Activated CD8-positive, alpha-beta memory T cell treated with anti-CD3 and anti-CD28 coated beads, Interleukin-2, amount 50 U/mL, for 24 hours (primary cell): ENCODE measurements around the gene HS3ST4.

Experiments
- DNase-seq: peaks from one replicate; pipeline ENCODE4 v3.0.0-alpha.2; 2020; ENCODE audit errors: extremely low read depth

Gene HS3ST4

GRCh38 chr16:25894093-25894492 is 202.3 kb downstream of the HS3ST4 start:
- DNase-seq, result no peak

- no peak for DNase-seq
These were observed 203.6 kb downstream of the HS3ST4 start for GRCh38 chr16:25895380-25895779.

- DNase-seq, result no peak
These were observed 204.7 kb downstream of the HS3ST4 start for GRCh38 chr16:25896411-25896810.

- DNase-seq, result no peak
These were observed 205.9 kb downstream of the HS3ST4 start for GRCh38 chr16:25897702-25898101.

GRCh38 chr16:25905810-25906209 is 214.1 kb downstream of the HS3ST4 start:
- DNase-seq, result no peak

- no peak for DNase-seq
These were observed 219.2 kb downstream of the HS3ST4 start for GRCh38 chr16:25910971-25911370.

- DNase-seq, result no peak
These were observed 220.6 kb downstream of the HS3ST4 start for GRCh38 chr16:25912321-25912720.

GRCh38 chr16:25914357-25914962 is 222.7 kb downstream of the HS3ST4 start:
- DNase-seq, result no peak

GRCh38 chr16:25916037-25916436 is 224.3 kb downstream of the HS3ST4 start:
- DNase-seq, result no peak

GRCh38 chr16:25922438-25922837 is 230.7 kb downstream of the HS3ST4 start:
- DNase-seq, result no peak

GRCh38 chr16:25925421-25925820 is 233.7 kb downstream of the HS3ST4 start:
- DNase-seq, result no peak

GRCh38 chr16:25931473-25932035 is 239.8 kb downstream of the HS3ST4 start:
- no peak for DNase-seq

- no peak for DNase-seq
These were observed 250.2 kb downstream of the HS3ST4 start for GRCh38 chr16:25941800-25942499.

- no peak for DNase-seq
These were observed 259.0 kb downstream of the HS3ST4 start for GRCh38 chr16:25950586-25951281.

GRCh38 chr16:25951999-25952398 is 260.2 kb downstream of the HS3ST4 start:
- no peak for DNase-seq

GRCh38 chr16:25952983-25953382 is 261.2 kb downstream of the HS3ST4 start:
- DNase-seq, result no peak

GRCh38 chr16:25957707-25958106 is 265.9 kb downstream of the HS3ST4 start:
- no peak for DNase-seq

GRCh38 chr16:25959221-25959620 is 267.5 kb downstream of the HS3ST4 start:
- no peak for DNase-seq

GRCh38 chr16:25966172-25967097 is 274.7 kb downstream of the HS3ST4 start:
- no peak for DNase-seq

- DNase-seq, result no peak
These were observed 285.4 kb downstream of the HS3ST4 start for GRCh38 chr16:25977121-25977520.

- no peak for DNase-seq
These were observed 286.5 kb downstream of the HS3ST4 start for GRCh38 chr16:25978218-25978617.

- no peak for DNase-seq
These were observed 296.3 kb downstream of the HS3ST4 start for GRCh38 chr16:25988084-25988483.
